Stimulated activated CD8-positive, alpha-beta memory T cell treated with anti-CD3 and anti-CD28 coated beads, Interleukin-7, amount 100 ng/mL, for 4 hours (primary cell): Measurements from ENCODE around the gene PSMB2.

ENCODE experiments used
- DNase-seq, 2 donors: peaks; one replicate each; pipeline ENCODE4 v3.0.0-alpha.2; 2020; ENCODE audit warnings: low read depth in 2 of 2

The PSMB2 gene

GRCh38 chr1:35556484-35557117 lies 84.7 kb downstream of the PSMB2 start:
- DNase-seq = no peak

GRCh38 chr1:35555601-35556477 lies 85.5 kb downstream of the PSMB2 start:
- no peak for DNase-seq

- DNase-seq = no peak
These were observed 86.1 kb downstream of the PSMB2 start for GRCh38 chr1:35555212-35555584.

- no peak for DNase-seq
These were observed 86.8 kb downstream of the PSMB2 start for GRCh38 chr1:35554266-35555211.

- no peak for DNase-seq
These were observed 87.5 kb downstream of the PSMB2 start for GRCh38 chr1:35553851-35554250.
